GM21737 (cell line): Measurements from ENCODE around the gene TLR7.

Experiments
- ATAC-seq: cut with Tn5 transposase; IDR thresholded peaks from one replicate; pipeline ENCODE4 v1.9.1; 2021; ENCODE audit warnings: mild to moderate bottlenecking, moderate library complexity; ENCODE audit not compliant: unreplicated experiment

Gene TLR7

GRCh38 chrX:12866451-12867377 is at the start of gene TLR7:
TSS of gene TLR7 (plus strand) at chrX:12867072. CDS start at chrX:12867579, 507 bp downstream.
- no peak for ATAC-seq

- no peak for ATAC-seq
Measured at GRCh38 chrX:12817528-12817927, 49.3 kb upstream of the TLR7 start.

GRCh38 chrX:12819222-12819621 is 47.6 kb upstream of the TLR7 start:
- ATAC-seq: no peak

- ATAC-seq: no peak
Measured at GRCh38 chrX:12820737-12821136, 46.1 kb upstream of the TLR7 start.

- no peak for ATAC-seq
Measured at GRCh38 chrX:12824944-12825343, 41.9 kb upstream of the TLR7 start.

GRCh38 chrX:12825801-12826200 is 41.1 kb upstream of the TLR7 start:
- ATAC-seq: no peak

- no peak for ATAC-seq
Measured at GRCh38 chrX:12843061-12843667, 23.7 kb upstream of the TLR7 start.

GRCh38 chrX:12843668-12844279 is 23.1 kb upstream of the TLR7 start:
- ATAC-seq: peak; percentile 94

GRCh38 chrX:12844319-12844718 is 22.6 kb upstream of the TLR7 start:
- ATAC-seq: peak; percentile 34

GRCh38 chrX:12865359-12865758 is 1.5 kb upstream of the TLR7 start:
- ATAC-seq: no peak

- ATAC-seq: no peak
Measured at GRCh38 chrX:12867685-12868084, 813 bp downstream of the TLR7 start.

- no peak for ATAC-seq
Measured at GRCh38 chrX:12868747-12869146, 1.9 kb downstream of the TLR7 start.

GRCh38 chrX:12871257-12871656 is 4.4 kb downstream of the TLR7 start:
- no peak for ATAC-seq

- ATAC-seq: no peak
Measured at GRCh38 chrX:12872741-12873140, 5.9 kb downstream of the TLR7 start.

- no peak for ATAC-seq
Measured at GRCh38 chrX:12874581-12874980, 7.7 kb downstream of the TLR7 start.

- ATAC-seq: no peak
Measured at GRCh38 chrX:12877386-12877785, 10.5 kb downstream of the TLR7 start.

GRCh38 chrX:12878536-12878935 is 11.7 kb downstream of the TLR7 start:
- no peak for ATAC-seq

- ATAC-seq: no peak
Measured at GRCh38 chrX:12881914-12882313, 15.0 kb downstream of the TLR7 start.

GRCh38 chrX:12885508-12885907 is 18.6 kb downstream of the TLR7 start:
- no peak for ATAC-seq

GRCh38 chrX:12886545-12886944 is 19.7 kb downstream of the TLR7 start:
- ATAC-seq: no peak

- ATAC-seq: no peak
Measured at GRCh38 chrX:12887141-12887540, 20.3 kb downstream of the TLR7 start.

- ATAC-seq: no peak
Measured at GRCh38 chrX:12887767-12888166, 20.9 kb downstream of the TLR7 start.
